ENCODE data around the gene GFI1.

DNA sequence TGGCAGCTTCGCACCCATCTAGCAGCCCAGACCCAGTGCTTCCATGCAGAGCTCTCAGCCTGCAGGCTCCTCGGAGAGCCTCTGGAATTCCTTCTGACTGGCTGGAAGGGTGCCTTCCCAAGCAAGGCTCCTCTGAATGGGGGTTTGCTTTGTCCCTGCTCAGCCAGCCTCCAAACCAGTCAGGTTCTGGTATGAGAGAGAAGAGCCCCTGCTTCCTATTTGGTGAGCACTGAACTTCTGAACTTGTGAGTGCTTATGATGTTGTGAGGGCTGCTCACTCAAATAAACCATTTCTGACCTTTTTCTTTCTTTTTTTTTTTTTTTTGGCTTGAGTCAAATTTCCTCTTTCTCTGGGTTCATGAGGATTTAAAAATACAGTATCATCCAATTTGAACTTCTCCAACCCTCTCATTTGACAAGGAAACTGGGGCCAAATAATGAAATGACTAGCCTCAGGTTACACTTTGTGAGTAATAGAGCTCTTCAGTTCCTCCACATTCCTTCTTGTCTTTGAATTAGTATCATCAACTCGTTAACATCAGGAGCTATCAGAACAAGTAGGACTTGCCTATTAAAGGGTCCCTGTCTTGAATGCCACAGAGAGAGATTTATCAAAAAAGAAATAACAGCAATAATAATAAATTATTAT, 39.6 kb downstream of the GFI1 start:
- TF ChIP-seq, protein P1, sequence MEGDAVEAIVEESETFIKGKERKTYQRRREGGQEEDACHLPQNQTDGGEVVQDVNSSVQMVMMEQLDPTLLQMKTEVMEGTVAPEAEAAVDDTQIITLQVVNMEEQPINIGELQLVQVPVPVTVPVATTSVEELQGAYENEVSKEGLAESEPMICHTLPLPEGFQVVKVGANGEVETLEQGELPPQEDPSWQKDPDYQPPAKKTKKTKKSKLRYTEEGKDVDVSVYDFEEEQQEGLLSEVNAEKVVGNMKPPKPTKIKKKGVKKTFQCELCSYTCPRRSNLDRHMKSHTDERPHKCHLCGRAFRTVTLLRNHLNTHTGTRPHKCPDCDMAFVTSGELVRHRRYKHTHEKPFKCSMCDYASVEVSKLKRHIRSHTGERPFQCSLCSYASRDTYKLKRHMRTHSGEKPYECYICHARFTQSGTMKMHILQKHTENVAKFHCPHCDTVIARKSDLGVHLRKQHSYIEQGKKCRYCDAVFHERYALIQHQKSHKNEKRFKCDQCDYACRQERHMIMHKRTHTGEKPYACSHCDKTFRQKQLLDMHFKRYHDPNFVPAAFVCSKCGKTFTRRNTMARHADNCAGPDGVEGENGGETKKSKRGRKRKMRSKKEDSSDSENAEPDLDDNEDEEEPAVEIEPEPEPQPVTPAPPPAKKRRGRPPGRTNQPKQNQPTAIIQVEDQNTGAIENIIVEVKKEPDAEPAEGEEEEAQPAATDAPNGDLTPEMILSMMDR (IDR thresholded peaks at IDR 0.05), result no peak
- TF ChIP-seq POLR2AphosphoS5 (IDR thresholded peaks at IDR 0.05), result no peak
- no peak for TF ChIP-seq POLR2A (IDR thresholded peaks at IDR 0.05)
- no peak for TF ChIP-seq EP300 (IDR thresholded peaks at IDR 0.05)
